Cardiac muscle cell (in vitro differentiated cells and primary cell): ENCODE measurements around the gene ADAM17. TPM values are rescaled to one million over a fixed set of nuclear protein-coding genes. Genes with fewer than 3 reads are reported as not detected.

Source experiments
- DNase-seq, 2 donors: peaks; one replicate each; pipeline versions ENCODE4 v3.0.0 to v3.0.0-alpha.2; 2010 to 2017; ENCODE audit warnings: low read depth in 1 of 2, low spot score in 1 of 2
- H3K27ac ChIP-seq: fragments of 200-600 bp; sonication (generic); 2 replicates; pipeline ENCODE4 v1.5.1; 2016
- H3K27me3 ChIP-seq: fragments of 200-600 bp; sonication (generic); 2 replicates; pipeline ENCODE4 v1.6.0; 2016; ENCODE audit warnings: control low read depth
- H3K36me3 ChIP-seq: fragments of 200-600 bp; sonication (generic); 2 replicates; pipeline ENCODE4 v1.5.1; 2016; ENCODE audit warnings: control low read depth
- H3K4me1 ChIP-seq: fragments of 200-600 bp; sonication (generic); 2 replicates; pipeline ENCODE4 v1.8.1; 2017; ENCODE audit warnings: low read depth, mild to moderate bottlenecking, mixed run types
- H3K4me3 ChIP-seq: fragments of 200-600 bp; sonication (generic); 2 replicates; pipeline ENCODE4 v1.5.1; 2016; ENCODE audit warnings: mild to moderate bottlenecking
- H3K9me3 ChIP-seq: fragments of 200-600 bp; sonication (generic); 2 replicates; pipeline ENCODE4 v1.5.1; 2017; ENCODE audit warnings: low read depth, mild to moderate bottlenecking, control low read depth
- CTCF ChIP-seq: IDR thresholded peaks from 2 replicates; pipeline ENCODE4 v1.5.1; 2012; ENCODE audit warnings: low read depth, mild to moderate bottlenecking, low read length
- polyA plus RNA-seq: library from polyadenylated mRNA; unstranded; fragments of >200 nt; fragmentation: Nextera tagmentation; extraction: Ambion mirVana; gene quantifications from 2 replicates; pipeline ENCODE4 v1.2.1, GENCODE V29; 2016
- total RNA-seq: library from RNA; depleted of rRNA; stranded (reverse); fragments of >200 nt; gene quantifications from 2 replicates; pipeline ENCODE4 v1.2.3, GENCODE V29; 2016

The ADAM17 gene
- total and polyA plus RNA-seq, 2 experiments from 2014 or later, result 23.9 to 32.0 TPM

- Histone ChIP-seq H3K4me3 (no peak overlapping the region), H3K27ac (no peak overlapping the region), H3K27me3 (no peaks in the 10 kb centered on the region), H3K9me3 (no peaks in the 10 kb centered on the region), H3K4me1 (no peaks in the 10 kb centered on the region), H3K36me3 (peaks cover 68% of the 10 kb centered on the region)
- DNase-seq, result no peak
- TF ChIP-seq CTCF, result no peak
Observed at GRCh38 chr2:9484533-9484932, 71.1 kb downstream of the ADAM17 start.

GRCh38 chr2:9483107-9483506, 72.5 kb downstream of the ADAM17 start:
- Histone ChIP-seq H3K9me3 (no peaks in the 10 kb centered on the region), H3K27ac (no peak overlapping the region), H3K4me3 (no peak overlapping the region), H3K4me1 (no peaks in the 10 kb centered on the region), H3K27me3 (no peaks in the 10 kb centered on the region), H3K36me3 (peaks cover 67% of the 10 kb centered on the region)
- DNase-seq, result no peak
- TF ChIP-seq CTCF, result no peak

GRCh38 chr2:9480157-9480556, 75.5 kb downstream of the ADAM17 start:
- no peak for DNase-seq
- H3K9me3 ChIP-seq, result no peaks in the 10 kb centered on the region
- peaks cover 39% of the 10 kb centered on the region for H3K36me3 ChIP-seq
- H3K4me1 ChIP-seq, result no peaks in the 10 kb centered on the region
- no peak for TF ChIP-seq CTCF
- H3K27me3 ChIP-seq, result no peaks in the 10 kb centered on the region
- H3K27ac ChIP-seq, result no peak overlapping the region
- no peak overlapping the region for H3K4me3 ChIP-seq

GRCh38 chr2:9478526-9478925, 77.1 kb downstream of the ADAM17 start:
- Histone ChIP-seq H3K4me1 (no peaks in the 10 kb centered on the region), H3K9me3 (no peaks in the 10 kb centered on the region), H3K27ac (no peak overlapping the region), H3K36me3 (peaks cover 28% of the 10 kb centered on the region), H3K27me3 (no peaks in the 10 kb centered on the region), H3K4me3 (no peak overlapping the region)
- TF ChIP-seq CTCF, result no peak
- DNase-seq, result no peak

- Histone ChIP-seq H3K4me3 (no peak overlapping the region), H3K36me3 (peaks cover 27% of the 10 kb centered on the region), H3K4me1 (no peaks in the 10 kb centered on the region), H3K27me3 (no peaks in the 10 kb centered on the region), H3K27ac (no peak overlapping the region), H3K9me3 (no peaks in the 10 kb centered on the region)
- no peak for TF ChIP-seq CTCF
- DNase-seq, result no peak
Observed at GRCh38 chr2:9477914-9478313, 77.7 kb downstream of the ADAM17 start.
